Loucy (cell line): ENCODE results near the gene SLC1A1.

Experiments used
- H2AFZ ChIP-seq: fragments of 200-600 bp; sonication (generic); 2 replicates; pipeline ENCODE4 v1.6.0; 2016; ENCODE audit warnings: antibody characterized with exemption, mild to moderate bottlenecking, low read length, moderate library complexity
- H3F3A ChIP-seq: fragments of 200-600 bp; 2 replicates; pipeline ENCODE4 v1.6.0; 2016; ENCODE audit warnings: antibody characterized with exemption, low read depth, mild to moderate bottlenecking
- H3K27me3 ChIP-seq: fragments of 200-600 bp; sonication (generic); 2 replicates; pipeline ENCODE4 v1.6.1; 2014; ENCODE audit warnings: low read length, mild to moderate bottlenecking; ENCODE audit not compliant: insufficient read depth, poor library complexity, severe bottlenecking
- H3K36me3 ChIP-seq: fragments of 200-600 bp; sonication (generic); 2 replicates; pipeline ENCODE4 v1.6.1; 2016; ENCODE audit warnings: low read length; ENCODE audit not compliant: insufficient read depth
- H3K4me1 ChIP-seq: fragments of 200-600 bp; sonication (generic); 2 replicates; pipeline ENCODE4 v1.5.1; 2014; ENCODE audit warnings: low read length, mild to moderate bottlenecking; ENCODE audit not compliant: insufficient read depth, poor library complexity, severe bottlenecking
- H3K4me2 ChIP-seq: fragments of 200-600 bp; sonication (generic); 2 replicates; pipeline ENCODE4 v1.6.0; 2014; ENCODE audit warnings: antibody characterized with exemption, low read length, low read depth, mild to moderate bottlenecking; ENCODE audit not compliant: poor library complexity, severe bottlenecking
- H3K4me3 ChIP-seq: fragments of 200-600 bp; sonication (generic); 2 replicates; pipeline ENCODE4 v1.5.1; 2014; ENCODE audit warnings: low read length, mild to moderate bottlenecking, mixed read lengths; ENCODE audit not compliant: poor library complexity, severe bottlenecking
- H3K79me2 ChIP-seq: fragments of 200-600 bp; sonication (generic); 2 replicates; pipeline ENCODE4 v1.6.1; 2014; ENCODE audit warnings: low read length; ENCODE audit not compliant: insufficient read depth
- H3K9ac ChIP-seq: fragments of 200-600 bp; sonication (generic); 2 replicates; pipeline ENCODE4 v1.6.0; 2014; ENCODE audit warnings: mild to moderate bottlenecking, low read depth, low read length, moderate library complexity; ENCODE audit not compliant: poor library complexity, severe bottlenecking
- H3K9me2 ChIP-seq: fragments of 200-600 bp; sonication (generic); replicated peaks from 2 replicates; pipeline ENCODE4 v1.6.1; 2016; ENCODE audit warnings: low read depth, low read length, mixed read lengths
- H3K9me3 ChIP-seq: fragments of 200-600 bp; sonication (generic); 2 replicates; pipeline ENCODE4 v1.6.1; 2014; ENCODE audit warnings: mild to moderate bottlenecking, antibody characterized with exemption, low read length, low read depth; ENCODE audit not compliant: insufficient read depth
- H4K20me1 ChIP-seq: fragments of 200-600 bp; sonication (generic); 2 replicates; pipeline ENCODE4 v1.6.0; 2014; ENCODE audit warnings: antibody characterized with exemption, low read length, mild to moderate bottlenecking; ENCODE audit not compliant: insufficient read depth, poor library complexity, severe bottlenecking
- CTCF ChIP-seq: fragments of 200-600 bp; sonication (generic); conservative IDR thresholded peaks from 2 replicates; pipeline ENCODE4 v1.5.1; 2014; ENCODE audit warnings: mild to moderate bottlenecking, antibody characterized with exemption, low read length
- EZH2phosphoT487 ChIP-seq: fragments of 200-600 bp; IDR thresholded peaks from 2 replicates; pipeline ENCODE4 v1.6.1; 2018; ENCODE audit warnings: antibody characterized with exemption, mild to moderate bottlenecking, moderate library complexity, borderline replicate concordance

The SLC1A1 gene

GRCh38 chr9:4537581-4537980, 47.3 kb downstream of the SLC1A1 start:
- Histone ChIP-seq H3K9ac (no peak overlapping the region), H3K9me2 (no peaks in the 10 kb centered on the region), H3K36me3 (no peaks in the 10 kb centered on the region), H3F3A (no peaks in the 10 kb centered on the region), H3K79me2 (no peaks in the 10 kb centered on the region), H3K9me3 (no peaks in the 10 kb centered on the region), H3K4me2 (no peak overlapping the region), H3K27me3 (peaks cover 4% of the 10 kb centered on the region), H3K4me1 (no peaks in the 10 kb centered on the region), H3K4me3 (no peak overlapping the region), H4K20me1 (no peaks in the 10 kb centered on the region), H2AFZ (no peak overlapping the region)
- TF ChIP-seq CTCF (no peak), EZH2phosphoT487 (no peak)

GRCh38 chr9:4538107-4538506, 47.8 kb downstream of the SLC1A1 start:
- no peak overlapping the region for H2AFZ ChIP-seq
- no peaks in the 10 kb centered on the region for H4K20me1 ChIP-seq
- no peaks in the 10 kb centered on the region for H3K79me2 ChIP-seq
- no peak for TF ChIP-seq CTCF
- TF ChIP-seq EZH2phosphoT487, result no peak
- no peaks in the 10 kb centered on the region for H3K4me1 ChIP-seq
- peaks cover 4% of the 10 kb centered on the region for H3K27me3 ChIP-seq
- no peaks in the 10 kb centered on the region for H3F3A ChIP-seq
- no peak overlapping the region for H3K9ac ChIP-seq
- no peak overlapping the region for H3K4me3 ChIP-seq
- no peak overlapping the region for H3K4me2 ChIP-seq
- no peaks in the 10 kb centered on the region for H3K36me3 ChIP-seq
- no peaks in the 10 kb centered on the region for H3K9me2 ChIP-seq
- H3K9me3 ChIP-seq, result no peaks in the 10 kb centered on the region

GRCh38 chr9:4538621-4539020, 48.4 kb downstream of the SLC1A1 start:
- H3K9me2 ChIP-seq, result no peaks in the 10 kb centered on the region
- no peaks in the 10 kb centered on the region for H3K9me3 ChIP-seq
- no peaks in the 10 kb centered on the region for H3F3A ChIP-seq
- no peaks in the 10 kb centered on the region for H3K79me2 ChIP-seq
- H3K9ac ChIP-seq, result no peak overlapping the region
- no peaks in the 10 kb centered on the region for H3K4me1 ChIP-seq
- TF ChIP-seq EZH2phosphoT487 (no peak), CTCF (no peak)
- H3K27me3 ChIP-seq, result peaks cover 4% of the 10 kb centered on the region
- H4K20me1 ChIP-seq, result no peaks in the 10 kb centered on the region
- H3K4me3 ChIP-seq, result no peak overlapping the region
- H3K36me3 ChIP-seq, result no peaks in the 10 kb centered on the region
- no peak overlapping the region for H3K4me2 ChIP-seq
- H2AFZ ChIP-seq, result no peak overlapping the region
